A172 (cell line): Measurements from ENCODE around the gene TSPAN12. TPM values are rescaled to one million over a fixed set of nuclear protein-coding genes. Genes with fewer than 3 reads are reported as not detected.

ENCODE experiments used
- DNase-seq: peaks from one replicate; pipeline ENCODE4 v3.0.0-alpha.2; 2015; ENCODE audit warnings: low spot score
- total RNA-seq: library from RNA; depleted of rRNA; stranded (reverse); fragments of >200 nt; shearing (Covaris generic); gene quantifications from 2 replicates; pipeline ENCODE4 v1.2.3, GENCODE V29; 2014; rRNA removed

TSPAN12 gene
- total RNA-seq, 1 experiment from 2014 or later, result 0.81 TPM

DNA sequence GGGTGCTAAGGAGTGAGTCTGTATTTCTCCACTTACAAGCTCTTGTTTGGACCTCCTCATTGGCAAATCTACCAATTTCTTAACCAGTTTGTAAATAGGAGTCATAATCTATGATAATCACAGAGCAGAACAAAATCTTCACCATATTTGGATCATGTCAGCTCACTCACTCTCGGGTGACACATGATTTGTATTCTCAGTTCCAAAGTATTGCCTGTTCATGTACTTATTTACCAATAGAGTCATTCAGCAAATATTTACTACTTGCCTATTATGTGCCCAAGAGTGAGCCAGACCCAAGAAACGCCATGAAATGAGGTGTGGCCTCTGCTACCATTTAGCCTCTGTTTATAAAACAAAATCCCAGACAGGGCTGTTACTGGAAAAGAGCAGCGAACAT lies 114.8 kb downstream of the TSPAN12 start:
- no peak for DNase-seq

GRCh38 chr7:120742372-120742771 lies 115.6 kb downstream of the TSPAN12 start:
- no peak for DNase-seq

GRCh38 chr7:120741371-120742042 lies 116.4 kb downstream of the TSPAN12 start:
- DNase-seq, result no peak

DNA sequence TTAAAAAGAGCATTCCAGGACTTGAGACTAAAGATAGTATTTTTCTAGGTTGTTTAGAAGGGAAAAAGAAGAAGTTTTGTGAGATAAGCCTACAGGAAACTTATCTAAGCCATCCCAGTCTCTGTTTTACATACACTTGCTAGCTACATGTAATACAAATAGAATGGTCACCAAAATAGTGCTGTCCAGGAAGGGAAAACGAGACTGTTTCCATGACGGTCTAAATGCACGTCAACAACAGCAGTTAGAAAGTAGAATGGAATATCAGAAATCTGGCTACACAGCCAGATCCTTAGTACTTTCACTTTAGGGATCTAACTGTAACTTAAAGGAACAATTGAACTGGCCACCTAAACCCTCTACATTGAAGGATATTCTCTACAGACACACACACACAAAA lies 117.6 kb downstream of the TSPAN12 start:
- DNase-seq, result peak; percentile 28

DNA sequence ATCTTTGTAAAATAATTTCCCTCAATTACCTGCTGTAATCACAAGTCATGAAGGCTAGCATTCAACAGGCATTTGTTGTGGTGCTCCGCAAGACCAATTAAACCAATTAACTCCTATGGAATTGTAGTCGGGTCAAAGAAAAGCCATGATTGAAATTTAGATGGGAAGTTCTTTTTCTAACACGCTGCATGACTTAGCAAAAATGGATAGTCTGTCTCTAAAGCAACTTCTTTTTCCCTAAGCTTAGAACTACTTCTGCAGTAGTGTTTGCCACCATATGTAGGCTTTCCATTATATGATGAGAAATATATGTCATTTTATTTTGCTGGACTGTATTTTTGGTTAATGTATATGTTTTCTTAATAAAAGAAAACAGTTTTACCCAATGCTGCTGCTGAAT lies 119.1 kb downstream of the TSPAN12 start:
- no peak for DNase-seq

Other genes starting within 250 kb of the TSPAN12 start
- 19.7 and 32.2 TPM in 2 replicates for gene ING3, start 92.6 kb upstream of the TSPAN12 start, total RNA-seq
- gene CPED1, start 130.6 kb upstream of the TSPAN12 start, total RNA-seq, result 18.0 and 18.4 TPM in 2 replicates